ENCODE results near the gene MDC1. TPM values are rescaled to one million over a fixed set of nuclear protein-coding genes. Genes with fewer than 3 reads are reported as not detected.

The MDC1 gene
- total and polyA plus RNA-seq, 2 experiments from 2014 or later = 17.2 to 32.7 TPM

DNA sequence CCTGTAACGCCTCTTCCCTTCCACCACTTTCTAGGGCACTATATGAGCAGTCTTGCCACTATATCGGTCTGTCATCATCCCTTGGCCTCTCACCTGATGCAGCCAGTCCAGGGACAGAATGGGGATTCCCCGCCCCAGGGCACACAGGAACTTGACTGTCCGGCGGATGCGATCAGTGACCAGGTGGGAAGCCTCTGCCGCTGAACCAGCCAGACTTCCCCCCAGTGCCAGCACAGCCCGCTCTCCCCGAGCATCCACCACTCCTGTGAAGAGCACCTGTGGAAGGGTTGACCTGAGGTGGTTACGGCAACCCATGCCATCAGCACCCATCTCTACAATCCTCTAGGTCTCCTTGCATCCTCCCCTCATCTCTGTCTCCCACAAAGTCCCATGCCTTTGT is 14.1 kb downstream of the MDC1 start:
- H3K4me3 Mint-ChIP-seq = no peak overlapping the region
- H3K27ac Mint-ChIP-seq = no peak overlapping the region
- no peak for DNase-seq (ENCODE audit: low spot score)
- no peak overlapping the region for H3K27ac ChIP-seq (ENCODE audit: low read depth)
- peaks cover 10% of the 10 kb centered on the region for H3K4me1 Mint-ChIP-seq
- TF ChIP-seq NANOG (IDR thresholded peaks at IDR 0.05; ENCODE audit: borderline replicate concordance) (no peak), ZNF462 (CRISPR knock-in tag; IDR thresholded peaks at IDR 0.05) (no peak), POLR2AphosphoS5 (IDR thresholded peaks at IDR 0.05; ENCODE audit: low read depth) (no peak), CTCF (conservative IDR thresholded peaks at IDR 0.05; ENCODE audit: low read depth in 2 of 2) (no peak), EZH2phosphoT487 (IDR thresholded peaks at IDR 0.05; ENCODE audit: unreplicated experiment) (no peak), ZNF114 (CRISPR knock-in tag; IDR thresholded peaks at IDR 0.05) (no peak), ZNF331 (CRISPR knock-in tag; IDR thresholded peaks at IDR 0.05; ENCODE audit: low read depth) (no peak), STAT1 (IDR thresholded peaks at IDR 0.05; ENCODE audit: unreplicated experiment) (no peak), JUNB (IDR thresholded peaks at IDR 0.05; ENCODE audit: unreplicated experiment) (no peak), REST (IDR thresholded peaks at IDR 0.05; ENCODE audit: unreplicated experiment) (no peak), ETS1 (IDR thresholded peaks at IDR 0.05) (no peak)
- 0 out of 2 replicates have a peak, but pooled peaks cover 3% of the 10 kb centered on the region for H3F3A ChIP-seq (replicated peaks; ENCODE audit: low read depth)
- no peak overlapping the region for H3K4me2 ChIP-seq
- no peaks in the 10 kb centered on the region for H3K79me2 ChIP-seq (replicated peaks; ENCODE audit: insufficient read depth)
- no peaks in the 10 kb centered on the region; the same call in 1 of the 3 replicates for H3K9me3 Mint-ChIP-seq
- peaks cover 8% of the 10 kb centered on the region for H3K27me3 Mint-ChIP-seq (ENCODE audit: insufficient read depth, low read depth, poor library complexity)
- H3K36me3 ChIP-seq (ENCODE audit: insufficient read depth) = peaks cover 25% of the 10 kb centered on the region
- no peak overlapping the region for H3K4me3 ChIP-seq
- no peaks in the 10 kb centered on the region for H3K4me1 ChIP-seq (ENCODE audit: insufficient read depth)
- peaks cover 65% of the 10 kb centered on the region for H3K36me3 Mint-ChIP-seq (ENCODE audit: low read depth)
- peaks cover 4% of the 10 kb centered on the region for H4K20me1 ChIP-seq (replicated peaks; ENCODE audit: insufficient read depth)
- no peaks in the 10 kb centered on the region for H3K27me3 ChIP-seq (ENCODE audit: insufficient read depth)
- H2AFZ ChIP-seq = no peak overlapping the region
- ATAC-seq = no peak
- H3K9me2 ChIP-seq (ENCODE audit: insufficient read depth) = no peaks in the 10 kb centered on the region
